GM18873 (cell line): Measurements from ENCODE around the gene NLE1.
"Not testable (repeated sequence)": the region's sequence is repeated elsewhere in the genome, so short reads cannot be mapped to it uniquely, and the experiment has no call there.

ENCODE experiments used
- ATAC-seq: cut with Tn5 transposase; IDR thresholded peaks from one replicate; pipeline ENCODE4 v1.9.1; 2021; ENCODE audit warnings: mild to moderate bottlenecking, moderate library complexity, moderate number of reproducible peaks; ENCODE audit not compliant: unreplicated experiment, low FRiP score

The NLE1 gene

GRCh38 chr17:35141681-35142466 lies at the start of gene NLE1:
NLE1 (minus strand) TSS chr17:35142303; CDS start chr17:35142275, 28 bp downstream.
- no peak for ATAC-seq

- no peak for ATAC-seq
Observed at GRCh38 chr17:35191001-35191695, 49.0 kb upstream of the NLE1 start.

- no peak for ATAC-seq
Observed at GRCh38 chr17:35189291-35189690, 47.2 kb upstream of the NLE1 start.

GRCh38 chr17:35188111-35188510 lies 46.0 kb upstream of the NLE1 start:
- no peak for ATAC-seq

- ATAC-seq, result no peak
Observed at GRCh38 chr17:35187481-35187880, 45.4 kb upstream of the NLE1 start.

GRCh38 chr17:35185849-35186248 lies 43.7 kb upstream of the NLE1 start:
- no peak for ATAC-seq

GRCh38 chr17:35184274-35184673 lies 42.2 kb upstream of the NLE1 start:
- no peak for ATAC-seq

GRCh38 chr17:35183332-35183731 lies 41.2 kb upstream of the NLE1 start:
- no peak for ATAC-seq

GRCh38 chr17:35179379-35179778 lies 37.3 kb upstream of the NLE1 start:
- not testable (repeated sequence) for ATAC-seq

GRCh38 chr17:35176897-35177296 lies 34.8 kb upstream of the NLE1 start:
- ATAC-seq, result no peak

- ATAC-seq, result no peak
Observed at GRCh38 chr17:35175638-35176415, 33.7 kb upstream of the NLE1 start.

- ATAC-seq, result no peak
Observed at GRCh38 chr17:35174835-35175334, 32.8 kb upstream of the NLE1 start.

- ATAC-seq, result not testable (repeated sequence)
Observed at GRCh38 chr17:35172321-35172720, 30.2 kb upstream of the NLE1 start.

- no peak for ATAC-seq
Observed at GRCh38 chr17:35171834-35172233, 29.7 kb upstream of the NLE1 start.

GRCh38 chr17:35170968-35171771 lies 29.1 kb upstream of the NLE1 start:
- no peak for ATAC-seq

GRCh38 chr17:35169835-35170363 lies 27.8 kb upstream of the NLE1 start:
- no peak for ATAC-seq

- ATAC-seq, result no peak
Observed at GRCh38 chr17:35167666-35168065, 25.6 kb upstream of the NLE1 start.

GRCh38 chr17:35167046-35167445 lies 24.9 kb upstream of the NLE1 start:
- no peak for ATAC-seq

- no peak for ATAC-seq
Observed at GRCh38 chr17:35166526-35166925, 24.4 kb upstream of the NLE1 start.

GRCh38 chr17:35164716-35165115 lies 22.6 kb upstream of the NLE1 start:
- no peak for ATAC-seq
